GM12878 (cell line): ENCODE data around the gene NUBPL. TPM values are rescaled to one million over a fixed set of nuclear protein-coding genes. Genes with fewer than 3 reads are reported as not detected.

Experiments used
- ATAC-seq: fragments of 200-7000 bp; cut with Tn5 transposase; 3 replicates; pipeline ENCODE4 v1.9.1; 2020; ENCODE audit warnings: mild to moderate bottlenecking, moderate library complexity
- BruUV-seq: library from RNA; stranded (reverse); fragments of 400-500 nt; replicated peaks from 2 replicates; lab custom pipeline; 2021; lab: Mats Ljungman, UMichigan
- CTCF ChIA-PET: fragments of 300-600 bp; sonication (Branson Sonifier 250); formaldehyde crosslinking; extraction: SDS; loops from one replicate; lab custom pipeline; 2021; ENCODE audit warnings: inconsistent platforms; lab: Yijun Ruan, JAX
- POLR2A ChIA-PET: fragments of 350-600 bp; formaldehyde crosslinking; extraction: SDS; loops from one replicate; lab custom pipeline; 2021; ENCODE audit warnings: inconsistent platforms; lab: Charles Lee
- RAD21 ChIA-PET: fragments of 300-600 bp; sonication (Branson Sonifier 250); formaldehyde crosslinking; loops from one replicate; lab custom pipeline; 2023; ENCODE audit warnings: antibody characterized with exemption; ENCODE audit not compliant: unreplicated experiment; lab: Charles Lee
- SMC1A ChIA-PET: fragments of 300-600 bp; sonication (Branson Sonifier 250); formaldehyde crosslinking; loops from one replicate; lab custom pipeline; 2023; ENCODE audit not compliant: unreplicated experiment, uncharacterized antibody; lab: Charles Lee
- DNase-seq: peaks from one replicate; pipeline ENCODE4 v3.0.0-alpha.2; 2011; ENCODE audit warnings: low read depth, low spot score
- FAIRE-seq: peaks from 3 replicates; lab custom pipeline; 2011; peaks lifted over from hg19 to GRCh38; lab: Jason Lieb, UNC
- H2AFZ ChIP-seq: 2 replicates; pipeline ENCODE4 v1.6.0; 2011; ENCODE audit warnings: low read depth, low read length, control low read depth; ENCODE audit not compliant: control insufficient read depth
- H3K27ac ChIP-seq: 2 replicates; pipeline ENCODE4 v1.5.1; 2011; ENCODE audit warnings: control low read depth; ENCODE audit not compliant: control insufficient read depth, insufficient read depth
- H3K27me3 ChIP-seq, 2 experiments: replicated peaks in 1 of 2; 2 replicates each; pipeline versions ENCODE4 v1.6.0 to v1.6.1; 2011; ENCODE audit warnings: low read length in 1 of 2; ENCODE audit not compliant: control insufficient read depth in 2 of 2, insufficient read depth in 2 of 2
- H3K36me3 ChIP-seq, 2 experiments: 2 replicates each; pipeline ENCODE4 v1.5.1; 2011; ENCODE audit warnings: low read length in 1 of 2; ENCODE audit not compliant: control insufficient read depth in 2 of 2, insufficient read depth in 2 of 2
- H3K4me1 ChIP-seq: 2 replicates; pipeline ENCODE4 v1.6.1; 2011; ENCODE audit warnings: mild to moderate bottlenecking, low read length, moderate library complexity, mixed read lengths; ENCODE audit not compliant: control insufficient read depth, insufficient read depth
- H3K4me2 ChIP-seq: 2 replicates; pipeline ENCODE4 v1.6.0; 2011; ENCODE audit warnings: control low read depth; ENCODE audit not compliant: control insufficient read depth, insufficient read depth
- H3K4me3 ChIP-seq: fragments of 200-600 bp; sonication (generic); 2 replicates; pipeline ENCODE4 v1.5.1; 2016
- H3K79me2 ChIP-seq: 2 replicates; pipeline ENCODE4 v1.6.0; 2011; ENCODE audit warnings: low read length; ENCODE audit not compliant: control insufficient read depth, insufficient read depth
- H3K9ac ChIP-seq: 2 replicates; pipeline ENCODE4 v1.8.0; 2011; ENCODE audit warnings: low read length, control low read depth, mixed read lengths; ENCODE audit not compliant: control insufficient read depth, insufficient read depth
- H3K9me3 ChIP-seq: replicated peaks from 3 replicates; pipeline ENCODE4 v1.5.1; 2011; ENCODE audit warnings: mild to moderate bottlenecking, low read length; ENCODE audit not compliant: control insufficient read depth, insufficient read depth
- H4K20me1 ChIP-seq: 2 replicates; pipeline ENCODE4 v1.6.0; 2011; ENCODE audit not compliant: control insufficient read depth, insufficient read depth
- CEBPB ChIP-seq, 2 experiments: fragments of 150-350 bp in 1 of 2; IDR thresholded peaks; 2 replicates each; pipeline ENCODE4 v1.6.1; 2012 to 2014; ENCODE audit warnings: low read depth in 2 of 2, low read length in 2 of 2, borderline replicate concordance in 1 of 2, inconsistent platforms in 1 of 2
- CREM ChIP-seq: IDR thresholded peaks from 2 replicates; pipeline ENCODE4 v1.6.1; 2014; ENCODE audit warnings: antibody characterized with exemption, low read depth
- EGR1 ChIP-seq, 2 experiments: IDR thresholded peaks; 1 replicate in 1 of 2; 2 replicates in 1 of 2; pipeline ENCODE4 v1.6.1; 2011 to 2012; ENCODE audit warnings: low read depth in 2 of 2, low read length in 2 of 2, borderline replicate concordance in 1 of 2, mild to moderate bottlenecking in 1 of 2, moderate library complexity in 1 of 2
- EZH2 ChIP-seq: IDR thresholded peaks from 2 replicates; pipeline ENCODE4 v1.6.1; 2012; ENCODE audit warnings: low read depth, mild to moderate bottlenecking, control low read depth, inconsistent platforms, low read length, borderline replicate concordance; ENCODE audit not compliant: control insufficient read depth
- GATAD2B ChIP-seq: fragments of 450-650 bp; conservative IDR thresholded peaks from 2 replicates; pipeline ENCODE4 v1.6.1; 2017; ENCODE audit warnings: low read depth, mild to moderate bottlenecking, moderate library complexity
- HDAC6 ChIP-seq: fragments of 200-600 bp; sonication (generic); IDR thresholded peaks from one replicate; pipeline ENCODE4 v1.8.0; 2017; ENCODE audit warnings: antibody characterized with exemption; ENCODE audit not compliant: unreplicated experiment
- IRF4 ChIP-seq: IDR thresholded peaks from 2 replicates; pipeline ENCODE4 v1.6.1; 2011; ENCODE audit warnings: low read depth, low read length
- MTA2 ChIP-seq: fragments of 450-650 bp; IDR thresholded peaks from 2 replicates; pipeline ENCODE4 v1.6.1; 2016; ENCODE audit warnings: low read depth, mild to moderate bottlenecking, moderate library complexity
- NFXL1 ChIP-seq: fragments of 450-650 bp; IDR thresholded peaks from 2 replicates; pipeline ENCODE4 v1.6.1; 2017; ENCODE audit warnings: antibody characterized with exemption, mild to moderate bottlenecking, borderline replicate concordance
- PAX8 ChIP-seq: fragments of 450-650 bp; IDR thresholded peaks from 2 replicates; pipeline ENCODE4 v1.6.1; 2017; ENCODE audit warnings: mild to moderate bottlenecking, moderate library complexity
- RBBP5 ChIP-seq: fragments of 200-600 bp; sonication (generic); conservative IDR thresholded peaks from 2 replicates; pipeline ENCODE4 v1.6.1; 2016
- SMAD1 ChIP-seq: fragments of 450-650 bp; IDR thresholded peaks from 2 replicates; pipeline ENCODE4 v1.6.1; 2018; ENCODE audit warnings: mild to moderate bottlenecking, low read depth; ENCODE audit not compliant: partially characterized antibody
- SMC3 ChIP-seq: IDR thresholded peaks from 2 replicates; pipeline ENCODE4 v1.6.1; 2011; ENCODE audit warnings: low read length, improper control_type of control experiment, borderline replicate concordance
- SP1 ChIP-seq: IDR thresholded peaks from one replicate; pipeline ENCODE4 v1.6.1; 2011; ENCODE audit warnings: low read depth, low read length
- SUPT20H ChIP-seq: IDR thresholded peaks from 2 replicates; pipeline ENCODE4 v1.6.1; 2011; ENCODE audit warnings: low read depth, mild to moderate bottlenecking, low read length, moderate library complexity, borderline replicate concordance; ENCODE audit not compliant: control insufficient read depth
- WGBS: methylation state at CpG from one replicate; pipeline ENCODE4 v1.1.6; 2016; ENCODE audit warnings: low lambda C conversion rate; ENCODE audit not compliant: insufficient replicate concordance, insufficient coverage; ENCODE audit errors: missing lambda C conversion rate; 5-methylcytosine and 5-hydroxymethylcytosine counted together
- in situ Hi-C: fragments of 300-500 bp; cut with MboI; formaldehyde crosslinking; loops from 9 replicates; pipeline ENCODE4 v1.14.3; 2018; ENCODE audit warnings: mixed read lengths
- intact Hi-C: fragments of 100-400 bp; cut with micrococcal nuclease; formaldehyde crosslinking; loops from one replicate; pipeline ENCODE4 v1.14.2; 2022; ENCODE audit not compliant: unreplicated experiment
- polyA plus RNA-seq, 11 experiments: library from polyadenylated mRNA; depleted of rRNA in 4 of 11; unstranded in 6 of 11; stranded (reverse) in 5 of 11; fragments of >200 nt; fragmentation: Nextera tagmentation in 4 of 11; fragmentation: Illumina TruSeq in 1 of 11; extraction: Ambion mirVana in 4 of 11; extraction: Trizol in 1 of 11; gene quantifications; 1 replicate in 1 of 11; 2 replicates in 10 of 11; pipeline versions ENCODE4 v1.2.1 to v1.2.3, GENCODE V29; 2011 to 2016; ENCODE audit warnings: inconsistent platforms in 2 of 11, missing spikeins in 2 of 11, low read depth in 1 of 11
- total RNA-seq, 4 experiments: library from RNA; depleted of rRNA in 3 of 4; stranded (reverse); fragments of >200 nt in 3 of 4; fragmentation: Illumina TruSeq in 1 of 4; extraction: Trizol in 1 of 4; gene quantifications; 2 replicates each; pipeline versions ENCODE4 v1.2.1 to v1.2.3, GENCODE V29; 2013 to 2021
- TF ChIP-seq, protein P1 (sequence below): fragments of 450-650 bp; IDR thresholded peaks from 2 replicates; pipeline ENCODE4 v1.6.1; 2017; ENCODE audit warnings: mild to moderate bottlenecking, moderate library complexity
- TF ChIP-seq, protein P2 (sequence below): IDR thresholded peaks from 2 replicates; pipeline ENCODE4 v1.6.1; 2012; ENCODE audit warnings: low read depth, low read length, improper control_type of control experiment
- TF ChIP-seq, protein P3 (sequence below), 3 experiments: IDR thresholded peaks in 2 of 3; conservative IDR thresholded peaks in 1 of 3; 2 replicates each; pipeline ENCODE4 v1.5.1; 2011; ENCODE audit warnings: low read depth in 3 of 3, low read length in 3 of 3, mild to moderate bottlenecking in 3 of 3, control low read depth in 2 of 3, moderate library complexity in 2 of 3, inconsistent platforms in 1 of 3, mixed read lengths in 1 of 3; ENCODE audit not compliant: control insufficient read depth in 2 of 3, insufficient read depth in 1 of 3; ENCODE audit errors: extremely low read depth in 1 of 3

NUBPL gene
- total and polyA plus RNA-seq, 10 of the 15 experiments (the other 5 are each of a cell fraction or from before 2014, with no cell fraction given), result 3.4 to 11.6 (median 8.1) TPM

GRCh38 chr14:31677630-31678029 is 116.4 kb downstream of the NUBPL start:
- Histone ChIP-seq H3K4me2 (no peak overlapping the region), H2AFZ (no peak overlapping the region), H3K79me2 (no peaks in the 10 kb centered on the region), H3K4me1 (no peaks in the 10 kb centered on the region), H3K27ac (no peak overlapping the region), H3K4me3 (no peak overlapping the region), H3K36me3 (no peaks in the 10 kb centered on the region; a peak in 1 of 4 replicates), H3K9me3 (no peaks in the 10 kb centered on the region), H3K27me3 (no peaks in the 10 kb centered on the region), H4K20me1 (no peaks in the 10 kb centered on the region), H3K9ac (no peak overlapping the region)
- SMC1A ChIA-PET, result no interaction called here
- POLR2A ChIA-PET, result no interaction called here
- no TSS peak for BruUV-seq
- no peak for DNase-seq
- RAD21 ChIA-PET, result no interaction called here
- intact Hi-C loops (no loop called here), in situ Hi-C loops (no loop called here)
- WGBS, result 77% methylated on average over 3 of the region's 3 CpGs
- FAIRE-seq, result no peak
- no peak for TF ChIP-seq SUPT20H
- TF ChIP-seq NFXL1, result no peak
- TF ChIP-seq EGR1 (IDR thresholded peaks at IDR 0.05; ENCODE audit: borderline replicate concordance in 1 of 2, low read depth in 2 of 2, low read length in 2 of 2), result no peak
- TF ChIP-seq EZH2, result no peak
- TF ChIP-seq HDAC6, result no peak
- TF ChIP-seq PAX8, result no peak
- TF ChIP-seq GATAD2B, result no peak
- TF ChIP-seq CREM, result no peak
- no peak for TF ChIP-seq MTA2
- no peak for TF ChIP-seq SMC3
- TF ChIP-seq SP1, result no peak
- no peak for TF ChIP-seq SMAD1
- TF ChIP-seq CEBPB (IDR thresholded peaks at IDR 0.05; ENCODE audit: borderline replicate concordance in 1 of 2, low read depth in 2 of 2, low read length in 2 of 2), result no peak
- no peak for TF ChIP-seq IRF4
- TF ChIP-seq, protein P1, sequence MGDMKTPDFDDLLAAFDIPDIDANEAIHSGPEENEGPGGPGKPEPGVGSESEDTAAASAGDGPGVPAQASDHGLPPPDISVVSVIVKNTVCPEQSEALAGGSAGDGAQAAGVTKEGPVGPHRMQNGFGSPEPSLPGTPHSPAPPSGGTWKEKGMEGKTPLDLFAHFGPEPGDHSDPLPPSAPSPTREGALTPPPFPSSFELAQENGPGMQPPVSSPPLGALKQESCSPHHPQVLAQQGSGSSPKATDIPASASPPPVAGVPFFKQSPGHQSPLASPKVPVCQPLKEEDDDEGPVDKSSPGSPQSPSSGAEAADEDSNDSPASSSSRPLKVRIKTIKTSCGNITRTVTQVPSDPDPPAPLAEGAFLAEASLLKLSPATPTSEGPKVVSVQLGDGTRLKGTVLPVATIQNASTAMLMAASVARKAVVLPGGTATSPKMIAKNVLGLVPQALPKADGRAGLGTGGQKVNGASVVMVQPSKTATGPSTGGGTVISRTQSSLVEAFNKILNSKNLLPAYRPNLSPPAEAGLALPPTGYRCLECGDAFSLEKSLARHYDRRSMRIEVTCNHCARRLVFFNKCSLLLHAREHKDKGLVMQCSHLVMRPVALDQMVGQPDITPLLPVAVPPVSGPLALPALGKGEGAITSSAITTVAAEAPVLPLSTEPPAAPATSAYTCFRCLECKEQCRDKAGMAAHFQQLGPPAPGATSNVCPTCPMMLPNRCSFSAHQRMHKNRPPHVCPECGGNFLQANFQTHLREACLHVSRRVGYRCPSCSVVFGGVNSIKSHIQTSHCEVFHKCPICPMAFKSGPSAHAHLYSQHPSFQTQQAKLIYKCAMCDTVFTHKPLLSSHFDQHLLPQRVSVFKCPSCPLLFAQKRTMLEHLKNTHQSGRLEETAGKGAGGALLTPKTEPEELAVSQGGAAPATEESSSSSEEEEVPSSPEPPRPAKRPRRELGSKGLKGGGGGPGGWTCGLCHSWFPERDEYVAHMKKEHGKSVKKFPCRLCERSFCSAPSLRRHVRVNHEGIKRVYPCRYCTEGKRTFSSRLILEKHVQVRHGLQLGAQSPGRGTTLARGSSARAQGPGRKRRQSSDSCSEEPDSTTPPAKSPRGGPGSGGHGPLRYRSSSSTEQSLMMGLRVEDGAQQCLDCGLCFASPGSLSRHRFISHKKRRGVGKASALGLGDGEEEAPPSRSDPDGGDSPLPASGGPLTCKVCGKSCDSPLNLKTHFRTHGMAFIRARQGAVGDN, result no peak
- TF ChIP-seq RBBP5, result no peak
- TF ChIP-seq, protein P2, sequence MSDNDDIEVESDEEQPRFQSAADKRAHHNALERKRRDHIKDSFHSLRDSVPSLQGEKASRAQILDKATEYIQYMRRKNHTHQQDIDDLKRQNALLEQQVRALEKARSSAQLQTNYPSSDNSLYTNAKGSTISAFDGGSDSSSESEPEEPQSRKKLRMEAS, result no peak
- TF ChIP-seq, protein P3, sequence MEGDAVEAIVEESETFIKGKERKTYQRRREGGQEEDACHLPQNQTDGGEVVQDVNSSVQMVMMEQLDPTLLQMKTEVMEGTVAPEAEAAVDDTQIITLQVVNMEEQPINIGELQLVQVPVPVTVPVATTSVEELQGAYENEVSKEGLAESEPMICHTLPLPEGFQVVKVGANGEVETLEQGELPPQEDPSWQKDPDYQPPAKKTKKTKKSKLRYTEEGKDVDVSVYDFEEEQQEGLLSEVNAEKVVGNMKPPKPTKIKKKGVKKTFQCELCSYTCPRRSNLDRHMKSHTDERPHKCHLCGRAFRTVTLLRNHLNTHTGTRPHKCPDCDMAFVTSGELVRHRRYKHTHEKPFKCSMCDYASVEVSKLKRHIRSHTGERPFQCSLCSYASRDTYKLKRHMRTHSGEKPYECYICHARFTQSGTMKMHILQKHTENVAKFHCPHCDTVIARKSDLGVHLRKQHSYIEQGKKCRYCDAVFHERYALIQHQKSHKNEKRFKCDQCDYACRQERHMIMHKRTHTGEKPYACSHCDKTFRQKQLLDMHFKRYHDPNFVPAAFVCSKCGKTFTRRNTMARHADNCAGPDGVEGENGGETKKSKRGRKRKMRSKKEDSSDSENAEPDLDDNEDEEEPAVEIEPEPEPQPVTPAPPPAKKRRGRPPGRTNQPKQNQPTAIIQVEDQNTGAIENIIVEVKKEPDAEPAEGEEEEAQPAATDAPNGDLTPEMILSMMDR (IDR thresholded peaks at IDR 0.05 in 2 of 3, conservative IDR thresholded peaks at IDR 0.05 in 1 of 3; ENCODE audit: control insufficient read depth in 2 of 3, extremely low read depth in 1 of 3, insufficient read depth in 1 of 3, low read depth in 3 of 3, low read length in 3 of 3), result no peak
- no peak for ATAC-seq
- CTCF ChIA-PET, result no interaction called here
